Smooth muscle cell (in vitro differentiated cells): ENCODE data around the gene MAB21L4. TPM values are rescaled to one million over a fixed set of nuclear protein-coding genes. Genes with fewer than 3 reads are reported as not detected.

ENCODE experiments used
- DNase-seq: peaks from one replicate; lab custom pipeline; 2025; ENCODE audit not compliant: unreplicated experiment; lab: John Stamatoyannopoulos, UW
- H2AFZ ChIP-seq: fragments of 200-600 bp; sonication (generic); 2 replicates; pipeline ENCODE4 v1.6.0; 2016; ENCODE audit warnings: antibody characterized with exemption, low read depth, mild to moderate bottlenecking
- H3F3A ChIP-seq: fragments of 200-600 bp; sonication (generic); 2 replicates; pipeline ENCODE4 v1.6.0; 2017; ENCODE audit warnings: antibody characterized with exemption, low read depth
- H3K27ac ChIP-seq: fragments of 200-600 bp; sonication (generic); 2 replicates; pipeline ENCODE4 v1.5.1; 2016; ENCODE audit warnings: low read depth, mild to moderate bottlenecking
- H3K27me3 ChIP-seq: fragments of 200-600 bp; sonication (generic); 2 replicates; pipeline ENCODE4 v1.6.1; 2016; ENCODE audit warnings: low read depth, mild to moderate bottlenecking
- H3K36me3 ChIP-seq: fragments of 200-600 bp; sonication (generic); 2 replicates; pipeline ENCODE4 v1.5.1; 2016; ENCODE audit warnings: low read depth
- H3K4me1 ChIP-seq: fragments of 200-600 bp; sonication (generic); 2 replicates; pipeline ENCODE4 v1.5.1; 2016; ENCODE audit warnings: low read depth
- H3K4me2 ChIP-seq: fragments of 200-600 bp; sonication (generic); 2 replicates; pipeline ENCODE4 v1.6.0; 2016; ENCODE audit warnings: mild to moderate bottlenecking
- H3K4me3 ChIP-seq: fragments of 200-600 bp; sonication (generic); 2 replicates; pipeline ENCODE4 v1.5.1; 2016; ENCODE audit warnings: mild to moderate bottlenecking
- H3K79me2 ChIP-seq: fragments of 200-600 bp; sonication (generic); 2 replicates; pipeline ENCODE4 v1.6.0; 2016; ENCODE audit warnings: low read depth, mild to moderate bottlenecking
- H3K9ac ChIP-seq: fragments of 200-600 bp; sonication (generic); 2 replicates; pipeline ENCODE4 v1.6.0; 2016; ENCODE audit warnings: low read depth
- H3K9me3 ChIP-seq: fragments of 200-600 bp; sonication (generic); replicated peaks from 2 replicates; pipeline ENCODE4 v1.5.1; 2016; ENCODE audit warnings: low read depth
- H4K20me1 ChIP-seq: fragments of 200-600 bp; sonication (generic); 2 replicates; pipeline ENCODE4 v1.6.0; 2016; ENCODE audit warnings: low read depth
- CTCF ChIP-seq: fragments of 200-600 bp; sonication (generic); IDR thresholded peaks from 2 replicates; pipeline ENCODE4 v1.5.1; 2017; ENCODE audit warnings: borderline replicate concordance, mild to moderate bottlenecking, antibody characterized with exemption; ENCODE audit not compliant: insufficient read depth, poor library complexity, severe bottlenecking
- WGBS: methylation state at CpG from one replicate; pipeline ENCODE4 v1.1.7; 2016; ENCODE audit warnings: low lambda C conversion rate; 5-methylcytosine and 5-hydroxymethylcytosine counted together
- polyA plus RNA-seq: library from polyadenylated mRNA; unstranded; fragments of >200 nt; fragmentation: Nextera tagmentation; extraction: Ambion mirVana; gene quantifications from 2 replicates; pipeline ENCODE4 v1.2.1, GENCODE V29; 2016
- total RNA-seq: library from RNA; depleted of rRNA; stranded (reverse); fragments of >200 nt; gene quantifications from 2 replicates; pipeline ENCODE4 v1.2.3, GENCODE V29; 2014

MAB21L4 gene
- total and polyA plus RNA-seq, 2 experiments from 2014 or later: 0.53 to 2.2 TPM

- Histone ChIP-seq H3K79me2 (no peaks in the 10 kb centered on the region), H3K4me2 (no peak overlapping the region), H3K27ac (no peak overlapping the region), H3K27me3 (no peaks in the 10 kb centered on the region), H3F3A (no peaks in the 10 kb centered on the region), H3K36me3 (no peaks in the 10 kb centered on the region), H3K4me1 (no peaks in the 10 kb centered on the region), H3K4me3 (no peak overlapping the region), H3K9me3 (no peaks in the 10 kb centered on the region), H4K20me1 (no peaks in the 10 kb centered on the region), H3K9ac (no peak overlapping the region), H2AFZ (no peak overlapping the region)
- no peak for TF ChIP-seq CTCF
- 88% methylated on average over 15 of the region's 15 CpGs for WGBS
- DNase-seq: no peak
Measured at GRCh38 chr2:240869956-240870875, 25.7 kb downstream of the MAB21L4 start.

- Histone ChIP-seq H3K4me3 (no peak overlapping the region), H3K79me2 (no peaks in the 10 kb centered on the region), H3F3A (no peaks in the 10 kb centered on the region), H3K4me2 (no peak overlapping the region), H2AFZ (no peak overlapping the region), H3K27me3 (peaks cover 3% of the 10 kb centered on the region), H3K4me1 (no peaks in the 10 kb centered on the region), H3K9me3 (no peaks in the 10 kb centered on the region), H3K36me3 (no peaks in the 10 kb centered on the region), H3K27ac (no peak overlapping the region), H3K9ac (no peak overlapping the region), H4K20me1 (no peaks in the 10 kb centered on the region)
- WGBS: 93% methylated on average over 25 of the region's 25 CpGs
- no peak for DNase-seq
- TF ChIP-seq CTCF: no peak
Measured at GRCh38 chr2:240869109-240869955, 26.6 kb downstream of the MAB21L4 start.

- WGBS: 77% methylated on average over 21 of the region's 21 CpGs
- Histone ChIP-seq H3K79me2 (no peaks in the 10 kb centered on the region), H3K4me3 (no peak within 1 kb of the TSS), H3K36me3 (no peaks in the 10 kb centered on the region), H3K4me2 (no peak within 1 kb of the TSS), H3K9ac (no peak within 1 kb of the TSS), H3F3A (no peaks in the 10 kb centered on the region), H3K4me1 (no peaks in the 10 kb centered on the region), H4K20me1 (no peaks in the 10 kb centered on the region), H3K27me3 (peaks cover 11% of the 10 kb centered on the region), H3K27ac (no peak within 1 kb of the TSS), H2AFZ (no peak within 1 kb of the TSS), H3K9me3 (no peaks in the 10 kb centered on the region)
- TF ChIP-seq CTCF: no peak
- no peak for DNase-seq
Measured at GRCh38 chr2:240868286-240869108, 27.5 kb downstream of the MAB21L4 start, which contains the start of gene AGXT. Gene AGXT, plus strand, starts transcription at chr2:240868824. Its CDS starts 42 bp downstream, at chr2:240868866.
